ENCODE measurements around the gene RNF208. TPM values are rescaled to one million over a fixed set of nuclear protein-coding genes. Genes with fewer than 3 reads are reported as not detected.

Gene RNF208
- total and polyA plus RNA-seq, 10 of the 15 experiments (the other 5 are each of a cell fraction or from before 2014, with no cell fraction given): 0.06 to 10.7 (median 0.77) TPM

- peak; percentile 55; the same call in 1 of the 2 replicates for TF ChIP-seq IRF3 (IDR thresholded peaks at IDR 0.05)
- no peak for TF ChIP-seq PAX8 (IDR thresholded peaks at IDR 0.05)
- no peak for TF ChIP-seq RAD21 (IDR thresholded peaks at IDR 0.05; ENCODE audit: insufficient read depth, low read depth, low read length)
- no peak for TF ChIP-seq ZNF622 (IDR thresholded peaks at IDR 0.05)
- peak; percentile 95 for TF ChIP-seq LARP7 (IDR thresholded peaks at IDR 0.05)
- TF ChIP-seq RELA (IDR thresholded peaks at IDR 0.05; ENCODE audit: borderline replicate concordance, partially characterized antibody): peak; percentile 80
- TF ChIP-seq TBL1XR1 (IDR thresholded peaks at IDR 0.05; ENCODE audit: low read depth, low read length): peak; percentile 73; the same call in 1 of the 2 replicates
- TF ChIP-seq KDM1A (IDR thresholded peaks at IDR 0.05; ENCODE audit: borderline replicate concordance): no peak
- TF ChIP-seq MEF2B (IDR thresholded peaks at IDR 0.05; ENCODE audit: partially characterized antibody, poor library complexity, severe bottlenecking): peak; percentile 8
- 0 out of 2 replicates have a peak, but pooled peaks have one; percentile 44 for TF ChIP-seq NFXL1 (IDR thresholded peaks at IDR 0.05; ENCODE audit: borderline replicate concordance)
- no peak; the same call in 1 of the 2 replicates for TF ChIP-seq RUNX3 (IDR thresholded peaks at IDR 0.05; ENCODE audit: low read length)
- TF ChIP-seq PKNOX1 (IDR thresholded peaks at IDR 0.05): peak; percentile 39
- no peak for TF ChIP-seq NFYA (IDR thresholded peaks at IDR 0.05; ENCODE audit: borderline replicate concordance, low read depth, low read length)
- no peak for TF ChIP-seq SUZ12 (IDR thresholded peaks at IDR 0.05; ENCODE audit: unreplicated experiment)
- TF ChIP-seq TCF3 (IDR thresholded peaks at IDR 0.05; ENCODE audit: borderline replicate concordance, insufficient read depth, low read depth, low read length): peak; percentile 79
- peak; percentile 36; the same call in 1 of the 2 replicates for TF ChIP-seq ZBTB33 (IDR thresholded peaks at IDR 0.05)
- TF ChIP-seq CREB1 (IDR thresholded peaks at IDR 0.05; ENCODE audit: low read depth): no peak
- no peak for TF ChIP-seq ZNF274 (IDR thresholded peaks at IDR 0.05; ENCODE audit: insufficient read depth, insufficient read length)
- TF ChIP-seq CHD2 (IDR thresholded peaks at IDR 0.05; ENCODE audit: borderline replicate concordance, low read depth, low read length): peak; percentile 74
- TF ChIP-seq IKZF1 (conservative IDR thresholded peaks at IDR 0.05): peak; percentile 98
- TF ChIP-seq HDGF (IDR thresholded peaks at IDR 0.05): no peak
- TF ChIP-seq E2F4 (IDR thresholded peaks at IDR 0.05; ENCODE audit: low read depth, low read length): no peak
- TF ChIP-seq ZSCAN29 (IDR thresholded peaks at IDR 0.05): peak; percentile 85
- peak; percentile 88 for TF ChIP-seq BACH1 (IDR thresholded peaks at IDR 0.05; ENCODE audit: borderline replicate concordance)
- peak; percentile 93 for TF ChIP-seq YY1 (IDR thresholded peaks at IDR 0.05; ENCODE audit: low read depth, low read length)
- no peak for TF ChIP-seq NFIC (IDR thresholded peaks at IDR 0.05; ENCODE audit: low read depth, low read length)
- TF ChIP-seq KLF5 (IDR thresholded peaks at IDR 0.05; ENCODE audit: partially characterized antibody): no peak
- TF ChIP-seq ATF7 (IDR thresholded peaks at IDR 0.05; ENCODE audit: low read depth): no peak
Measured at GRCh38 chr9:137254624-137255447, 32.8 kb upstream of the RNF208 start, which contains the start of gene NELFB (continued).
